SK-MEL-5 (cell line): Measurements from ENCODE around the gene LRRC28. TPM values are rescaled to one million over a fixed set of nuclear protein-coding genes. Genes with fewer than 3 reads are reported as not detected.

Experiments used
- DNase-seq: peaks from one replicate; pipeline ENCODE4 v3.0.0-alpha.2; 2016; ENCODE audit warnings: low read depth, low spot score
- in situ Hi-C: cut with HindIII; loops from 2 replicates; pipeline ENCODE4 v1.10.0; 2016; ENCODE audit warnings: low sequenced_read_pairs, high pct_unique_total_duplicates, low pct_unique_long_range_greater_than_20kb
- total RNA-seq: library from RNA; depleted of rRNA; stranded (reverse); fragments of >200 nt; shearing (Covaris generic); gene quantifications from 2 replicates; pipeline ENCODE4 v1.2.3, GENCODE V29; 2014

LRRC28 gene
- total RNA-seq, 1 experiment from 2014 or later = 30.5 TPM

DNA sequence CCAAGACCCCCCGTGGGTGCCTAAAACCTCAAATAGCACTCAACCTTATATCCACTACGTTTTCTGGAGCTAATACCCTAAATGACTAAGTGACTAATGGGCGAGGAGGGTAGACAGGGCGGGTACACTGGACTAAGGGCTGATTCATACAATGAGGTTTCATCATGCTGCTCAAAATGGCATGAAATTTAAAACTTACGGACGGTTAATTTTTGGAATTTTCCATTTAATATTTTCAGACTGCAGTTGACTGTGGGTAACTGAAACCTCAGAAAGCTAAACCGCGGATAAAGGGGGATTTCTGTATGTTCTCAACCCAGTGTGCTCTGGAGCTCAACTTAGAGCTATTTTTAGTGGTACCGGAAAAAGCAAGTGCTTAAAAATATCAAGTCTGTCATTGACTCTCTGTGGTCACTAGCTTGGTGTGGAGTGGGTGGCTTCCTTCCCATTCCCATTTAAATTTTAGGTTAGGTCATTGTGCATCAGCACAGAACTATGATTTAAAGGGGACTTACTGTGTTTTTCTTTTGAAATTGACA is 72.9 kb downstream of the LRRC28 start:
- in situ Hi-C loops = no loop called here
- DNase-seq = peak; percentile 45

DNA sequence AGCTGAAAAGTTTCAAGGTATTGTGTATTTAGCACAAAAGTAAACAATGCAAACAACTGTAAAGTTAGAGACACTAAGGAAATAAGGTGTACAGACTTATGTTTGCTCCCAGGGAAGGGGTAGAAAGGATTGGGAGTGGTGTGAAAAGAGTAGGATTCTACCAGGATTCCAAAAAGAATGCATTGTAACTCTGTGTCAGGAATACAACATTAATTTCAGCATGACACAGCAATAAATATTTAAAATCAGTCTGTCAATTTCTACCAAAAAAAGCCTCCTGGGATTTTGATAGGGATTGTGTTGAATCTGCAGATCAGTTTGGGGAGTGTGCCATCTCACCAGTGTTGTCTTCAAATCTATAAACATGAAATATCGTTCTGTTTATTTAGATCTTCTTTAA is 73.4 kb downstream of the LRRC28 start:
- DNase-seq = no peak
- in situ Hi-C loops = no loop called here

DNA sequence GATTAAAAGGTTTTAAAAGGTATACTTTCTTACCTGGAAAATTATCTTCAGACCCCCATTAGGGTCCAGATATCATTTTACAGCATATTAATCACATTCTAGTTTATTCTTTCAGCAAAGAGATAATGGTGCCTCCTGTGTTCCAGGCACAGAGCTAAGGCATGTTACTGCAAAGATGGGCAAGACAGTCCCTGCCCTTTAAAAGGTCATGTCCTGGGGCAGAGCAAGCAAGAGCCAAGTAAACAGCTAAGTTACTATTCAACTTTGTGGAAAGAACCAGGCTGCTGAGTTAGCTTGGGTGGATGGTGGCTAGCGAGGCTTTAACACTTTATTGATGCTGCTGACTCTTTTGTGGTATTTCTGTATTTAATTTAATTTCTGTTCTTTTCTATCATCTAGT is 75.0 kb downstream of the LRRC28 start:
- in situ Hi-C loops = no loop called here
- DNase-seq = peak; percentile 48

DNA sequence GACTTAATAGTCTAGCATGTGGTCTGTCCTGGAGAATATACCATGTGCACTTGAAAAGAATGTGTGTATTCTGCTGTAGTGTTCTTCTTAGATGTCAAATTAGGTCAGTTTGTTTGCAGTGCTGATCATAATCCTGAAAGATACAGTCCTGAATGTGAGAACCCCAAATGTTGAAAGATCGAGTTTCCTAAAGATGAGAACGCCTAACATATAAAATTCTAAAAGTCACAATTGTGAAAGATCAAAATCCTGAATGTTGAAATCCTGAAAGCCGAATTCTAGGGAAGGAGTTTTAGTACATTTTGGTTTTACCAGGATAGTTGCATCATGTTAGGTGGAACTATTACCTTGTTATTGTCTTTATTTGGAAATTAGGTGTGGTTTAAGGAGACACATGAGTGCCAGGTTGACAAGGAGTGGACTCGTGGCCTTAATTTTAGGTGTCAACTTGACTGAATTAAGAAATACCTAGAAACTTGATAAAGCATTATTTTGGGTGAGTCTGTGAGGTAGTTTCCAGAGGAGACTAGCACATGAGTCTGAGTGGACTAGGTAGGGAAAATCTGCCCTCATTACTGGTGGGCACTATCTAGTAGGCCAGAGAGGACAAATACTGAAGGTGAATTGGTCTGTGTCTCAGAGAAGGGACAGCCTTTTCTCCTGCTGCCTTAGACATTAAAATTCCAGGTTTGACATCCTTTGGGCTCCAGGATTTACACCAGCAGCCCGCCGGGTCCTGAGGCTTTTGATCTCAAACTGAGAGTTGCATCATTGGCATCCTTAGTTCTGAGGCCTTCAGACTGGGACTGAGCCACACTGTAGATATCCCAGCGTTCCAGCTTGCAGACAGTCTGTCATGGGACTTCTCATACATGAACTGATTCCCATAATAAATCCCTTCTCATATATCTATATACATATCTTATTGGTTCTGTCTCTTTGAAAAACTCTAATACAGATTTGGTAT is 77.1 kb downstream of the LRRC28 start:
- in situ Hi-C loops = no loop called here
- DNase-seq = no peak

DNA sequence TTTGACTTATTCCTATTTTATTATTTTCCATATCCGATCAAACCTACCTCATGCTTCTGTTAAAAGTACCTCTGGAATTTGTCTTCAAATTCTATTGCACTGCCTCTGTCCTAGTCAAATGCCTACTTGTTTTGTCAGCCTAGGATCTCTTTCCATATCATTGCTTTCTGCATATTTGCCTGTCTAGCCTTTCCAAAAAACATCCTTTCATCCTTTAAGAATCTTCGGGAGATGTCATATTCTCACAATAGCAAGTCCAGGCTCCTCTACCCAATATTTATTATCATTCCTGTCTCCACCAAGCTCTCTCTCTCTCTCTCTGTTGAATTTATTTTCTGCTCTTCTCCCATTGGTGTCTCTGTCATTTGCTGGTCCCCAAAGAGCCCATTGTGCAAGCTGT is 80.1 kb downstream of the LRRC28 start:
- no peak for DNase-seq
- in situ Hi-C loops = no loop called here

DNA sequence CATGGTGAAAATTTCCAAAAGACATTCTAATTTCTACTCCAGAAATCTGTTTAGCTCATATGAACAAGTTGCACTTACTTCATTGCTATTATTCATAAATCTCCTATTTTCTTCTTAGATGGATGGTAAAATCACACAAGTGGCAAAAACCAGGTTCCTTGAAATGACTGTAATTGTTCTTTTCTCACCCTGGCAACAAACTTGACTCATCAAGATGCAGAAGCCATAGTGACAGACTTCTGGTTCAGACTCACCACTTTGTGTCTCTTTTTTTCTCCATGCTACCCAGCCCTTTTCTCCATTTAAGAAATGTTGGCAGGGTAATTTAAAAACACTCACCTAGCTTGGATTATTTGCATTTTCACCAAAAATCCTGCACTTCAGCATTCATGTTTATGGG is 82.1 kb downstream of the LRRC28 start:
- in situ Hi-C loops = no loop called here
- DNase-seq = no peak

DNA sequence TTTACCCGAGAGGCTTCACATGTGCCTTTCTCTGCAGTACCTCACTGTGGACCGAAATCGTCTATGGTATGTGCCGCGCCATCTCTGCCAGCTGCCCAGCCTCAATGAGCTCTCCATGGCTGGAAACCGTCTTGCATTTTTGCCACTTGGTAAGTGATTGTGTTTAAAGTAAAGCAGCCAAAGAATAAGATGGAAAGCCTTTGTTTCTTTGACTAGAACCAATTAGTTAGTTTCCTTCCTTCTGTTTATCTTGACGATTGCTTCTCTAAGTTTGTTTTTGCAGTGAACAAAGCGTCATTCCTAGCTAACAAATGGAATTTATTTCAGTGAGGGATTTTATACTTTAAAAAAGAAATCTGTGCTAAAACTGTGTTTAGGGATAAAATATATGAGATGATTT is 82.7 kb downstream of the LRRC28 start:
- no peak for DNase-seq
- in situ Hi-C loops = no loop called here

DNA sequence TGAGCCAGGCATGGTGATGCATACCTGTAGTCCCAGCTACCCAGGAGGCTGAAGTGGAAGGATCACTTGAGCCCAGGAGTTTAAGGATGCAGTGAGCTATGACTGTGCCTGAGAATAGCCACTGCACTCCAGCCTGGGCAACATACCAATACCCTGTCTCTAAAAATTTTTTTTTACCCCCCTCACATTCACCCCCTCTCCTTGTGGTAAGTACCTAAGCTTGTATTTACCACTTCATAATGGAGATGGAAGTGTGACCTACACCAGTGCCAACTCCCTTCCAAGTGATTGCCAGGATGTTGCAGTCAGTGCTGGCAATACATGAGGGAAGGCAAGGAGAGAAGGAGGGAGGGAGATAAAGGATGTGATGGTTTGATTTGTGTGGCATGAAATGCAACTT is 84.2 kb downstream of the LRRC28 start:
- in situ Hi-C loops = no loop called here
- DNase-seq = no peak

DNA sequence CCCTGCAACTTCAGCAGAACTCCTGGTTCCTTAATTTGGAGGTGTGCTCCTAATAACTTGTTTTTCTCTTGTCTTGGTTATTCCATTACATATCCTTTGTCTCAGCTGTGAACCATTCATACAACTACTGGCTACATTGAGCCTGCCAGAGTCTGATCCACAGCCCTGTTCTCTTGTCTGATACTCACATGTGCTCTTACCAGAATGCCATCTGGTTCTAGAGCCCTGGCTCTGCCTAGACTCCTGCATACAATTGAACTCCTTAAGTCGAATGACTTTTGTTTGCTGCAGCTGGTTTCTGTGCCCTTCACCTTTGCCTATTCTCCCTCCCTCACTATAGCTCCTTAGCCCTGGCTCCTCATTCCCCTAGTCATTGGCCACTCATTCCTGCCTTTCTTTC is 85.5 kb downstream of the LRRC28 start:
- DNase-seq = no peak
- in situ Hi-C loops = no loop called here

DNA sequence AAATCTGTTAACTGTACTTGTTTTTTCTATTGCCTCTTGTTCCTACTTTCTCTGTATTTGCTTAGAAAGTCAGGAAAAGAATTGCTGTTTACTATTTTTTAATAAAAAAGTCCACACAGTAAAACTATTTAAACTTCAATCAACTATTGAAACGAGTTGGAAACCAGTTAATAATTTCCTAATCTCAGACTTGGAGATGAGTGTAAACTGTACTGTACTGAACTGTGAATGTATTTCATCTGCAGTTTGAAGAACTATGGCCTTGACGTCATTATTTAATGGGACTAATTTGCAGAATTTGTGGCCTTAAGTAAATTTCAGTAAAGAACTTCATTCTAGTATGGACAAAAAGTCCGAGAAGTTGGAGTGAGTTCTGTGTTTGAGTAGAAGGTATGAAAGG is 89.1 kb downstream of the LRRC28 start:
- in situ Hi-C loops = no loop called here
- no peak for DNase-seq

DNA sequence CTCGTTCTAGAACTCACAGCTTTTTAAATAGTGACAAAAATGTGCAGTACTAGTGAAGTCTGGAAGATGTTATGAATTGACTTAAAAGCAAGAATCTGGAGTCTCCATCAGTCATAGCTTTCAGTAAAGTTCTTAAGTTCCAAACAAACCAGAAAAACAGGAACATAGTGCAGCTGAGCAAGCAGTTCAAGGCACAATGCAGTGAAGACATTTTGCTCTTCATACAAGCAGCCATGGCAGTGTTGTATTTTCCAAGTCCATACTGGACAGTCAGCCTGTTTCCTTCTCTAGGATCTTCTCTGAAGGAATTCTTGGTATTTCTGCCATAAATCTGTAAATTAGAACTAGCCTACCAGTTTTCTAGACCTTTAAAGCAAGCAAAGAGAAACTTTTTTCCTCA is 90.5 kb downstream of the LRRC28 start:
- in situ Hi-C loops = no loop called here
- no peak for DNase-seq

DNA sequence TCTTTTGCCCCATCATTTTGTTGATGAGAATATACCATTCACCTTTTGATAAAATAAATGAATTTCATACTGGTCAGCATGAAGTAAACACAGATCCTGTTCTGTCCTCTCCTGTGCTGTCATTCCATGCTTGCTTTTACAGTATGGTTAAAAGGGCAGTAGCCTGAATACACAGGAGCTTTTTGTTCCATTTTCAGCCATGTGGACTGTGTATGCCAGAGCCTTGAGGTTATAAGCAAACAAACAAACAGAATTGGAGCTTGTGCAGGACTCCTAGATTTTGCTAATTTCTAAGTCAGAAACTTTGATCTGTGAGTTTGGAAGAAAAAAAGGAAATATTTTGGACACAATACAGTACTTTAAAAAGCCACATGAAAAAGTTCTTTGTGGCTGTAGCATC is 91.9 kb downstream of the LRRC28 start:
- in situ Hi-C loops = no loop called here
- DNase-seq = peak; percentile 88

DNA sequence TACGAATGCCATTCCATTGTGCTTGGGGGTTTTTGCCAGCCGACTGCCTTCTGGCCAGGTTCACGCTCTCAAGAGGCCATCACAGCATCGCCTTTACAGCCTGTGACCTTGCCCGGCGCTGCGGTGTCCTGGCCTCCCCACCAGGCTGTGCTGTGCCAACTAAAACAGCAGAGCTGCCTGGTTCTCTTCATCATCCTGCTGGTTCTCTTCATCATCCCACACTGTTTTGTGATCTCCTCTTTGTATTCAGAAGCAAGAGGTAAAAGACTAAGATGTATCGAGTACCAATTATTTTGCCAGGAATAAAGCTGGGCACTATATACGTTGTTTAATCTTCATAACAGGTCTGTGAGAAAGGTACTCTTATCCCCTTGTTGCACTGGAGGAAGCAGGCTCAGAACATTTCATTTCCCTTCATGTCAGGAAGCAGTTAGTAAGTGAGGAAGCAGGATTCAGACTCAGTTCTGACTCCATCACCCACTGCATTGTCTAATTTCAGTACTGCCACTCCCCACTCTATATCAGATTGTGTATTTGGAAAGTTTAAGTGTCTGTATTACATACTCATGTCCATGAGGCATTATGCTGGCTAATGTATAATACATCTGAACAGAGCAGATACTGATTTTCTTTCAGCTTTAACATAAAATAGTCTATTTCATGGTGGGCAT is 92.7 kb downstream of the LRRC28 start:
- in situ Hi-C loops = no loop called here
- peak; percentile 77 for DNase-seq

DNA sequence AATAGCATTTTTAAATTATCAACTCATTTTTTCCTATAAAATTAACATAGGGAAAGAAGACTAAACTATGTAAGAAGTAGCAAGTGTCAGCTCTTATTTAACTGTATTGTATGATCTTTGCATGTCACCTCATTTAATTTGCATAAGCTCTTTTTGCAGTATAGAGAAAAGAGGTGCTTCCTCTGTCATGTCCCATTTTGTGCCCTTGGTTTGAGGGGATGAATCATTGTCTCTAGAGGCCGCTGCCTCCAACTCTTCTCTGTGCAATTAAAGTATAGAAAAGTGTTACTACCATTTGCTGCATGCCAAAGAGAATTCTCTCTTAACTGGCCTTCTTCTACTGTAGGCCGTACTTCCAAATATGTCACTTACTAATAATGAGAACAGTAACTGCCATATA is 93.4 kb downstream of the LRRC28 start:
- in situ Hi-C loops = no loop called here
- DNase-seq = no peak

DNA sequence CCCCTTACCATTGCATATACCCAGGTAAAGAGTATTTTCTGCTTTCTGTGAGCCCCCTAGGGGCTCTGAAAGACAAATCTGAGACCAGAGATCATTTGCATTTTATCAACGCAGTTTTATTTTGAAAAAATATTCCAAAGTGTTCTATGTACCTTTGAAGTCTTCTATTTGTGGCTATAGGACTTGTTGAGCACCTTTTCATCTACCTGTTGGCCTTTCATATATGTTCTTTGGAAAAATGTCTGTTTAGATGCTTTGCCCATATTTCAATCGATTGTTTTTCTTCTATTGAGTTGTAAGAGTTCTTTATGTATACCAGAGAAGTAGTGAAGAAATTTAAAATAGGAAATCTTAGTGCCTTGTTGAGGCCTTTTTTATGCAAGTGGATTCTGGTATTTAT is 94.0 kb downstream of the LRRC28 start:
- in situ Hi-C loops = no loop called here
- DNase-seq = no peak

DNA sequence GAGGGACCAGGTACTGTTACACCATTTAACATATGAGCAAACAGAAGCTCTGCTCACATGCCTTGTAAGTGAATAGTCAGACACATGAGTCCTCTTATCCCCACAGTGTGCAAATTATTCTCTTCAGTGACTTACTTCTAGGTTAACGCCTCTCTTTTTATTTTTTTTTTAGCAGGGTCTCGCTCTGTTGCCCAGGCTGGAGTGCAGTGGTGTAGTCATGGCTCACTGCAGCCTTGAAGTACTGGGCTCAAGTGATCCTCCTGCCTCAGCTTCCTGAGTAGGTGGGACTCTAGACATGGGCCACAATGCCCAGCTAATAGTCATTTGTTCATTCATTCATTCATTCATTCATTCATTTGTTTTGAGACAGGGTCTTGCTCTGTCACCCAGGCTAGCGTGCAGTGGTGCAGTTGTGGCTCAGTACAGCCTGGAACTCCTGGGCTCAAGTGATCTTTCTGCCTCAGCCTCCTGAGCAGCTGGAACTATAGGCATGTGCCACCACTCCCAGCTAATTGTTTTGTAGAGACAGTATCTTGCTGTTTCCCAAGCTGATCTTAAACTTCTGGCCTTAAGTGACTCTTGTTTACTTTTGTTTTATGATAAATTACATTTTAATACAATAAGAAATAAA is 94.7 kb downstream of the LRRC28 start:
- in situ Hi-C loops = no loop called here
- DNase-seq = no peak

DNA sequence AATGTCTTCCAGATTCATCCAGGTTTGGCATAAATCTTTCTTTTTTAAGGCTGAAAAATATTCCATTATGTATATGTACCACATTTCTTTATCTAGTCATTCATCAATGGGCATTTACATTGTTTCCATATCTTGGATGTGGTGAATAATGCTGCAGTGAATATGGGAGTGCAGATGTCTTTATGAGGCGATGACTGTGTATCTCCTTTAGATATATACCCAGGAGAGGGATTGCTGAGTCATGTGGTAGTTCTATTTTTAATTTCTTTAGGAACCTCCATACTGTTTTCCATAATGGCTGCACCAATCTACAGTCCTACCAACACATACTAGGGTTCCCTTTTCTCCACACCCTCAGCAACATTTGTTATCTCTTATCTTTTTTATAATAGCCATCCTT is 96.3 kb downstream of the LRRC28 start:
- in situ Hi-C loops = no loop called here
- DNase-seq = no peak

DNA sequence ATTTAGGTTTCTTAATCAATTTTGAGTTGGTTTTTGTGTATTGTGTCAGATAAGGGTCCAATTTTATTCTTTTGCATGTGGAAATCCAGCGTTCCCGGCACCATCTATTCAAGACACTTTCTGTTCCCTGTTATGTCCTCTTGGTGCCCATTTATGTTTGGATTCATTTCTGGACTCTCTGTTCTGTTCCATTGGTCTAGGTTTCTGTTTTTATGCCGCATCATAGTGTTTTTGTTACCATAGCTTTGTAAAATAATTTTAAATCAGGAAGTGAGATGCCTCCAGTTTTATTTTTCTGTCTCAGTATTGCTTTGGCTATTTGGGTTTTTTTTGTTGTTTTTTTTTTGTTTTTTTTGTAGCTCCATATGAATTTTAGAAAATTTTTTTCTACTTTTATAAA is 97.1 kb downstream of the LRRC28 start:
- in situ Hi-C loops = no loop called here
- no peak for DNase-seq
